Fibroblast of lung (primary cell): ENCODE results near the gene LRP5. TPM values are rescaled to one million over a fixed set of nuclear protein-coding genes. Genes with fewer than 3 reads are reported as not detected.

Experiments
- DNase-seq, 2 donors: peaks; one replicate each; pipeline versions ENCODE4 v3.0.0 to v3.0.0-alpha.2; 2010; ENCODE audit warnings: low read depth in 2 of 2
- H2AFZ ChIP-seq: 2 replicates; pipeline ENCODE4 v1.5.1; 2012; ENCODE audit warnings: low read length, control low read depth, inconsistent platforms
- H3K27ac ChIP-seq: 2 replicates; pipeline ENCODE4 v1.5.1; 2011; ENCODE audit warnings: low read length, control low read depth; ENCODE audit not compliant: insufficient read depth
- H3K27me3 ChIP-seq: 2 replicates; pipeline ENCODE4 v1.5.1; 2011; ENCODE audit warnings: mild to moderate bottlenecking, low read length; ENCODE audit not compliant: control insufficient read depth, insufficient read depth
- H3K36me3 ChIP-seq: 2 replicates; pipeline ENCODE4 v1.5.1; 2011; ENCODE audit warnings: low read length; ENCODE audit not compliant: control insufficient read depth, insufficient read depth
- H3K4me1 ChIP-seq: 2 replicates; pipeline ENCODE4 v1.5.1; 2011; ENCODE audit warnings: low read length; ENCODE audit not compliant: control insufficient read depth, insufficient read depth; ENCODE audit errors: extremely low read depth
- H3K4me2 ChIP-seq: 2 replicates; pipeline ENCODE4 v1.5.1; 2011; ENCODE audit warnings: low read length, control low read depth; ENCODE audit not compliant: insufficient read depth; ENCODE audit errors: extremely low read depth
- H3K4me3 ChIP-seq, 4 experiments: fragments of 200-600 bp in 1 of 4; sonication (generic) in 1 of 4; replicated peaks in 1 of 4; 2 replicates each; pipeline ENCODE4 v1.5.1; 2011 to 2016; ENCODE audit warnings: low read length in 4 of 4, low read depth in 3 of 4, mild to moderate bottlenecking in 3 of 4, control low read depth in 2 of 4, inconsistent platforms in 1 of 4, mixed read lengths in 1 of 4; ENCODE audit not compliant: insufficient read depth in 1 of 4; ENCODE audit errors: control extremely low read depth in 1 of 4
- H3K79me2 ChIP-seq: 2 replicates; pipeline ENCODE4 v1.5.1; 2012; ENCODE audit warnings: mild to moderate bottlenecking, low read length, inconsistent platforms; ENCODE audit not compliant: control insufficient read depth, insufficient read depth
- H3K9ac ChIP-seq: 2 replicates; pipeline ENCODE4 v1.5.1; 2011; ENCODE audit warnings: mild to moderate bottlenecking, low read length, control low read depth; ENCODE audit not compliant: insufficient read depth
- H3K9me3 ChIP-seq: 2 replicates; pipeline ENCODE4 v1.5.1; 2012; ENCODE audit warnings: low read depth, low read length; ENCODE audit not compliant: control insufficient read depth, insufficient read depth
- H4K20me1 ChIP-seq: 2 replicates; pipeline ENCODE4 v1.5.1; 2011; ENCODE audit warnings: low read length; ENCODE audit not compliant: control insufficient read depth, insufficient read depth; ENCODE audit errors: extremely low read depth
- CTCF ChIP-seq, 2 donors: IDR thresholded peaks in 1 of 2; conservative IDR thresholded peaks in 1 of 2; 1 replicate in 1 of 2; 2 replicates in 1 of 2; pipeline ENCODE4 v1.5.1; 2011 to 2012; ENCODE audit warnings: low read length in 2 of 2, control low read depth in 1 of 2, inconsistent platforms in 1 of 2, low read depth in 1 of 2, mild to moderate bottlenecking in 1 of 2
- EZH2 ChIP-seq: IDR thresholded peaks from 2 replicates; pipeline ENCODE4 v1.5.1; 2012; ENCODE audit warnings: low read length, control low read depth, mild to moderate bottlenecking; ENCODE audit errors: missing control alignments
- polyA plus RNA-seq, 2 donors: library from polyadenylated mRNA; depleted of rRNA in 1 of 2; stranded (reverse) in 1 of 2; unstranded in 1 of 2; fragments of >200 nt; gene quantifications; 2 replicates each; pipeline ENCODE4 v1.2.1, GENCODE V29; 2011 to 2012; ENCODE audit warnings: missing spikeins in 1 of 2
- total RNA-seq: library from RNA; depleted of rRNA; stranded (reverse); fragments of >200 nt; gene quantifications from 2 replicates; pipeline ENCODE4 v1.2.1, GENCODE V29; 2014

The LRP5 gene
- total and polyA plus RNA-seq, 2 donors (not counting 1 experiment from before 2014, with no cell fraction given) = 3.8 to 22.0 TPM

GRCh38 chr11:68264741-68265540 is 47.5 kb upstream of the LRP5 start:
- H3K4me3 ChIP-seq = no peak overlapping the region
- no peaks in the 10 kb centered on the region for H4K20me1 ChIP-seq
- H3K27ac ChIP-seq = no peak overlapping the region
- no peaks in the 10 kb centered on the region for H3K9me3 ChIP-seq
- no peak overlapping the region for H3K9ac ChIP-seq
- H2AFZ ChIP-seq = no peak overlapping the region
- DNase-seq = no peak
- H3K79me2 ChIP-seq = peaks cover 32% of the 10 kb centered on the region
- peaks cover 4% of the 10 kb centered on the region for H3K4me1 ChIP-seq
- H3K27me3 ChIP-seq = no peaks in the 10 kb centered on the region
- peaks cover 31% of the 10 kb centered on the region for H3K36me3 ChIP-seq
- H3K4me2 ChIP-seq = no peak overlapping the region
- no peak for TF ChIP-seq CTCF (conservative IDR thresholded peaks at IDR 0.05 in 1 of 2, IDR thresholded peaks at IDR 0.05 in 1 of 2; ENCODE audit: low read depth in 1 of 2, low read length in 2 of 2)
- TF ChIP-seq EZH2 = no peak

GRCh38 chr11:68266121-68266891 is 46.1 kb upstream of the LRP5 start:
- Histone ChIP-seq H3K9ac (no peak overlapping the region), H3K4me3 (no peak overlapping the region), H4K20me1 (no peaks in the 10 kb centered on the region), H2AFZ (no peak overlapping the region), H3K27me3 (no peaks in the 10 kb centered on the region), H3K9me3 (no peaks in the 10 kb centered on the region), H3K27ac (no peak overlapping the region), H3K36me3 (peaks cover 30% of the 10 kb centered on the region), H3K79me2 (peaks cover 46% of the 10 kb centered on the region), H3K4me2 (no peak overlapping the region), H3K4me1 (peaks cover 7% of the 10 kb centered on the region)
- no peak for DNase-seq
- TF ChIP-seq EZH2 = no peak
- TF ChIP-seq CTCF (conservative IDR thresholded peaks at IDR 0.05 in 1 of 2, IDR thresholded peaks at IDR 0.05 in 1 of 2; ENCODE audit: low read depth in 1 of 2, low read length in 2 of 2) = no peak
